ENCODE data around the gene ZNF609.

DNA sequence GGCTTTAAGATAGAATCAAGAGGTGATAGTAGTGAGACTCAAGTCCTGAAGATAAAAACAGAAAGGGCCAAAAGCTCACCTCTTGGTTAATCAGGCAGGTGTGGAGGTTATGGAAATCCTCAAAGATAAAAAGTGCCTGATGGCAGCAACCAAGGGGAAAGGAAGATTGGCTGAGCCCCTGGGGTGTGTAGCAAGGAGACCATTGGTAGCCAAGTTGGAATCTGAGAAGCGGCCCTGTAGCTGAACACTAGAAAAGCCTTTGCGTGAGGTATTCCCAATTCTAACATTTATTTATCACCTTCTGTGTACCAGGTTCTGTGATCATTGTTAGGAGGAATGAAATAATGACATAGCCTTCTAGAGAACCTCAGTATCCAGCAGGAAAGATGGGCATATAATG is 98.9 kb downstream of the ZNF609 start:
- TF ChIP-seq, protein P1, sequence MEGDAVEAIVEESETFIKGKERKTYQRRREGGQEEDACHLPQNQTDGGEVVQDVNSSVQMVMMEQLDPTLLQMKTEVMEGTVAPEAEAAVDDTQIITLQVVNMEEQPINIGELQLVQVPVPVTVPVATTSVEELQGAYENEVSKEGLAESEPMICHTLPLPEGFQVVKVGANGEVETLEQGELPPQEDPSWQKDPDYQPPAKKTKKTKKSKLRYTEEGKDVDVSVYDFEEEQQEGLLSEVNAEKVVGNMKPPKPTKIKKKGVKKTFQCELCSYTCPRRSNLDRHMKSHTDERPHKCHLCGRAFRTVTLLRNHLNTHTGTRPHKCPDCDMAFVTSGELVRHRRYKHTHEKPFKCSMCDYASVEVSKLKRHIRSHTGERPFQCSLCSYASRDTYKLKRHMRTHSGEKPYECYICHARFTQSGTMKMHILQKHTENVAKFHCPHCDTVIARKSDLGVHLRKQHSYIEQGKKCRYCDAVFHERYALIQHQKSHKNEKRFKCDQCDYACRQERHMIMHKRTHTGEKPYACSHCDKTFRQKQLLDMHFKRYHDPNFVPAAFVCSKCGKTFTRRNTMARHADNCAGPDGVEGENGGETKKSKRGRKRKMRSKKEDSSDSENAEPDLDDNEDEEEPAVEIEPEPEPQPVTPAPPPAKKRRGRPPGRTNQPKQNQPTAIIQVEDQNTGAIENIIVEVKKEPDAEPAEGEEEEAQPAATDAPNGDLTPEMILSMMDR (IDR thresholded peaks at IDR 0.05), result no peak
- TF ChIP-seq EZH2 (IDR thresholded peaks at IDR 0.05), result no peak

Data from neural progenitor cell (in vitro differentiated cells).